ENCODE data around the gene SPACA6. TPM values are rescaled to one million over a fixed set of nuclear protein-coding genes. Genes with fewer than 3 reads are reported as not detected.

SPACA6 gene
- total and polyA plus RNA-seq, 10 of the 15 experiments (the other 5 are each of a cell fraction or from before 2014, with no cell fraction given) = 0.31 to 6.5 (median 1.7) TPM

GRCh38 chr19:51651216-51651846 is 41.8 kb upstream of the SPACA6 start:
- Histone ChIP-seq H3K27me3 (replicated peaks in 1 of 2; ENCODE audit: control insufficient read depth in 2 of 2, insufficient read depth in 2 of 2, low read length in 1 of 2) (no peaks in the 10 kb centered on the region), H3K36me3 (ENCODE audit: control insufficient read depth in 2 of 2, insufficient read depth in 2 of 2, low read length in 1 of 2) (no peaks in the 10 kb centered on the region), H3K4me3 (no peak overlapping the region), H3K4me1 (ENCODE audit: control insufficient read depth, insufficient read depth, low read length) (peaks cover 25% of the 10 kb centered on the region), H3K79me2 (ENCODE audit: control insufficient read depth, insufficient read depth, low read length) (no peaks in the 10 kb centered on the region), H3K9me3 (replicated peaks; ENCODE audit: control insufficient read depth, insufficient read depth, low read length) (no peaks in the 10 kb centered on the region; the same call in 2 of the 3 replicates), H3K4me2 (ENCODE audit: control insufficient read depth, insufficient read depth) (no peak overlapping the region; the same call in 1 of the 2 replicates), H2AFZ (ENCODE audit: control insufficient read depth, low read depth, low read length) (no peak overlapping the region), H3K27ac (ENCODE audit: control insufficient read depth, insufficient read depth) (no peak overlapping the region; the same call in 1 of the 2 replicates), H3K9ac (ENCODE audit: control insufficient read depth, insufficient read depth, low read length) (no peak overlapping the region), H4K20me1 (ENCODE audit: control insufficient read depth, insufficient read depth) (no peaks in the 10 kb centered on the region)
- DNase-seq (ENCODE audit: low read depth, low spot score) (no peak), ATAC-seq (peak; percentile 78), FAIRE-seq (peak; percentile 62)
- no TSS peak for BruUV-seq (replicated peaks)
- ChIA-PET CTCF (interaction anchor here (1.3 to 1.7 kb wide), 3 partner anchors 10 to 180 kb away, joined by 3 to 8 read pairs (median 6); no protein-coding TSS in a partner anchor), RAD21 (ENCODE audit: unreplicated experiment) (interaction anchor here (1.6 kb wide), 1 partner anchor 49 kb away, joined by 5 read pairs; no protein-coding TSS in a partner anchor), POLR2A (interaction anchor here (0.6 kb wide), 1 partner anchor 268 kb away, joined by 6 read pairs; no protein-coding TSS in a partner anchor), SMC1A (ENCODE audit: uncharacterized antibody, unreplicated experiment) (interaction anchor here (0.7 to 2.0 kb wide), 4 partner anchors 43 to 179 kb away, joined by 3 to 9 read pairs (median 5); no protein-coding TSS in a partner anchor)
- intact Hi-C loops (cut with micrococcal nuclease; ENCODE audit: unreplicated experiment) = loop anchor here (10.0 kb wide), 1 partner anchor 317 kb away; no protein-coding TSS in a partner anchor
- no peak for TF ChIP-seq GABPA (IDR thresholded peaks at IDR 0.05; ENCODE audit: low read depth)
- TF ChIP-seq EGR1 (IDR thresholded peaks at IDR 0.05; ENCODE audit: borderline replicate concordance in 1 of 2, low read depth in 2 of 2, low read length in 2 of 2) = peak in 1 of 2 experiments; percentile 70; a peak in 1 of 3 replicates
- TF ChIP-seq RUNX3 (IDR thresholded peaks at IDR 0.05; ENCODE audit: low read length) = peak; percentile 53
- TF ChIP-seq IKZF2 (IDR thresholded peaks at IDR 0.05) = peak; percentile 30 to 35; a peak in 2 of 4 replicates
- no peak for TF ChIP-seq ZNF622 (IDR thresholded peaks at IDR 0.05)
- TF ChIP-seq IKZF1 (conservative IDR thresholded peaks at IDR 0.05) = peak; percentile 44
- peak; percentile 89 for TF ChIP-seq SPI1 (IDR thresholded peaks at IDR 0.05; ENCODE audit: borderline replicate concordance, insufficient read depth, low read depth, low read length)
- TF ChIP-seq BHLHE40 (IDR thresholded peaks at IDR 0.05; ENCODE audit: borderline replicate concordance in 1 of 2, low read depth in 2 of 2, low read length in 1 of 2) = 0 out of 4 replicates have a peak, but pooled peaks of 1 of the 2 experiments have one; percentile 11
- no peak for TF ChIP-seq HCFC1 (IDR thresholded peaks at IDR 0.05; ENCODE audit: low read length)
- no peak for TF ChIP-seq LARP7 (IDR thresholded peaks at IDR 0.05)
- no peak for TF ChIP-seq SREBF2 (IDR thresholded peaks at IDR 0.05; ENCODE audit: low read length)
- TF ChIP-seq ETV6 (conservative IDR thresholded peaks at IDR 0.05 in 1 of 2, IDR thresholded peaks at IDR 0.05 in 1 of 2; ENCODE audit: borderline replicate concordance in 1 of 2, low read depth in 1 of 2) = peak in 1 of 2 experiments; percentile 60; a peak in 2 of 4 replicates
- TF ChIP-seq EED (IDR thresholded peaks at IDR 0.05; ENCODE audit: low read depth) = peak; percentile 50; the same call in 1 of the 2 replicates
- in situ Hi-C loops (cut with MboI) = no loop called here
- 10% methylated on average over 7 of the region's 7 CpGs for WGBS (ENCODE audit: insufficient coverage, insufficient replicate concordance, low lambda C conversion rate, missing lambda C conversion rate)

Measured in GM12878 (cell line).